ENCODE data around the gene MED12L.

DNA sequence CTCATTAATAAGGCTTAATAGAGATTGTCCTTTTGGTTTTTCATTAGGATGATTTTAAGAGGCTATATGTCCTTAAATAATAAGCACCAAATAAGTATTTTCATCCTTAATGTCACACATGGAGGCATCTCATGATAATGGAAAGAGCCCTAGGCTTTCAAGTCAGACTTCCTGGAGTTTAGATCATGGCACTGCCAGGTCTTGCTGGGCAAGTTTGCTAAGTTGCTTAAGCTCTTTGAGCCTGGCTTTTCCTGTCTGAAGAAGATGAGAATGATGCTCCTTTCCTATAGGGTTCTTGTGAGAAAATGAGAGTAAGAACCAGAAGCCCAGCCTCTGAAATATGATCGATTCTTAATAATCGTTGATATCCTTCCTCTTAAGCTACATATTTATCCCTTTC, 322.5 kb downstream of the MED12L start:
- no peak for TF ChIP-seq POLR2A (IDR thresholded peaks at IDR 0.05)
- TF ChIP-seq, protein P1, sequence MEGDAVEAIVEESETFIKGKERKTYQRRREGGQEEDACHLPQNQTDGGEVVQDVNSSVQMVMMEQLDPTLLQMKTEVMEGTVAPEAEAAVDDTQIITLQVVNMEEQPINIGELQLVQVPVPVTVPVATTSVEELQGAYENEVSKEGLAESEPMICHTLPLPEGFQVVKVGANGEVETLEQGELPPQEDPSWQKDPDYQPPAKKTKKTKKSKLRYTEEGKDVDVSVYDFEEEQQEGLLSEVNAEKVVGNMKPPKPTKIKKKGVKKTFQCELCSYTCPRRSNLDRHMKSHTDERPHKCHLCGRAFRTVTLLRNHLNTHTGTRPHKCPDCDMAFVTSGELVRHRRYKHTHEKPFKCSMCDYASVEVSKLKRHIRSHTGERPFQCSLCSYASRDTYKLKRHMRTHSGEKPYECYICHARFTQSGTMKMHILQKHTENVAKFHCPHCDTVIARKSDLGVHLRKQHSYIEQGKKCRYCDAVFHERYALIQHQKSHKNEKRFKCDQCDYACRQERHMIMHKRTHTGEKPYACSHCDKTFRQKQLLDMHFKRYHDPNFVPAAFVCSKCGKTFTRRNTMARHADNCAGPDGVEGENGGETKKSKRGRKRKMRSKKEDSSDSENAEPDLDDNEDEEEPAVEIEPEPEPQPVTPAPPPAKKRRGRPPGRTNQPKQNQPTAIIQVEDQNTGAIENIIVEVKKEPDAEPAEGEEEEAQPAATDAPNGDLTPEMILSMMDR (IDR thresholded peaks at IDR 0.05) = no peak

All from gastroesophageal sphincter (tissue), 3 donors.